Measurements from ENCODE around the gene SIVA1.
A peak's percentile ranks its signal among the peaks of the same experiment; 100 is the strongest.

The SIVA1 gene

DNA sequence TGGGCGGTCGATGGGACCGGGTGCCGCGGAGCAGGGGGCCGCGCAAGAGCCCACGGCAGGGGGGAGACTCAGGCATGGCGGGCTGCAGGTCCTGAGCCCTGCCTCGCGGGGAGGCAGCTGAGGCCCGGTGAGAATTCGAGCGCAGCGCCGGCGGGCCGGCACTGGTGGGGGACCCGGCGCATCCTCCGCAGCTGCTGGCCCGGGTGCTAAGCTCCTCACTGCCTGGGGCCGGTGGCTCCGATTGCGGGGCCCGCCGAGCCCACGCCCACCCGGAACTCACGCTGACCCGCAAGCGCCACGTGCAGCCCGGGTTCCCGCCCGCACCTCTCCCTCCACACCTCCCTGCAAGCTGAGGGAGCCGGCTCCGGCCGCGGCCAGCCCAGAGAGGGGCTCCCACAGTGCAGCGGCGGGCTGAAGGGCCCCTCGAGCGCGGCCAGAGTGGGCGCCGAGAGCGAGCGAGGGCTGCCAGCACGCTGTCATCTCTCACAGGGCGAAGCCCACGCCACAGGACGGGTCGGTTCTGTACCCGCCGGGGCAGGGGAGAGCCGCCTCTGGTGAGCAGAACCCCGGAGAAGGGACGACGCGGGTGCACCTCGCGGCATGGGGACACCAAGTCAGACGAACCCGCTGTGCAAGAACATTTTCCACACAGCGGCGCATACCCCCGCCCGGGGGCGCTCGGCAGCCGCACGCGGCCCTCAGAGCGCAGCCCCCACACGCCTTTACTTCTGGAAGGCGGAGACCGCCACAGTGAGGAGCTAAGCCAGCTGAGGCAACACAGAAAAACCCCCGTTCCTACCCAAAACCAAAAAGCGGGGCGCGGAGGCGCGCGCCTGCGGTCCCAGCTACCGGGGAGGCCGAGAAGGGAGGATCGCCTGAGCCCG is 1.2 kb upstream of the SIVA1 start:
- TF ChIP-seq, protein P1, sequence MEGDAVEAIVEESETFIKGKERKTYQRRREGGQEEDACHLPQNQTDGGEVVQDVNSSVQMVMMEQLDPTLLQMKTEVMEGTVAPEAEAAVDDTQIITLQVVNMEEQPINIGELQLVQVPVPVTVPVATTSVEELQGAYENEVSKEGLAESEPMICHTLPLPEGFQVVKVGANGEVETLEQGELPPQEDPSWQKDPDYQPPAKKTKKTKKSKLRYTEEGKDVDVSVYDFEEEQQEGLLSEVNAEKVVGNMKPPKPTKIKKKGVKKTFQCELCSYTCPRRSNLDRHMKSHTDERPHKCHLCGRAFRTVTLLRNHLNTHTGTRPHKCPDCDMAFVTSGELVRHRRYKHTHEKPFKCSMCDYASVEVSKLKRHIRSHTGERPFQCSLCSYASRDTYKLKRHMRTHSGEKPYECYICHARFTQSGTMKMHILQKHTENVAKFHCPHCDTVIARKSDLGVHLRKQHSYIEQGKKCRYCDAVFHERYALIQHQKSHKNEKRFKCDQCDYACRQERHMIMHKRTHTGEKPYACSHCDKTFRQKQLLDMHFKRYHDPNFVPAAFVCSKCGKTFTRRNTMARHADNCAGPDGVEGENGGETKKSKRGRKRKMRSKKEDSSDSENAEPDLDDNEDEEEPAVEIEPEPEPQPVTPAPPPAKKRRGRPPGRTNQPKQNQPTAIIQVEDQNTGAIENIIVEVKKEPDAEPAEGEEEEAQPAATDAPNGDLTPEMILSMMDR (conservative IDR thresholded peaks at IDR 0.05): no peak
- H3K27ac ChIP-seq: peak overlapping the region; percentile 71

DNA sequence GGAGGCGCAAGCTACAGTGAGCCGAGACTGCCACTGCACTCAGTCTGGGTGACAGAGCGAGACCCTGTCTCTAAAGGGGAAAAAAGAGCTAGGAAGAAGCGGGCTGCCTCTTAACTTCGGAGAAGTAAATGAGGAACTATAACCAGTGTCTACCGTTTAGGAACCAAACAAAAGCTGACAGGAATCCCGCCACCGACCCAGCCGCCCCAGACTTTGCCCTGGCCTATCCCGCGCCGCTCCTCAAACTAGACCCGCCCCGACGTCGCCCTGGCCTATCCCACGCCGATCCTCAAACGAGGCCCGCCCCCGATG is 568 bp upstream of the SIVA1 start:
- peak overlapping the region; percentile 71 for H3K27ac ChIP-seq
- TF ChIP-seq, protein P1 (conservative IDR thresholded peaks at IDR 0.05): no peak

DNA sequence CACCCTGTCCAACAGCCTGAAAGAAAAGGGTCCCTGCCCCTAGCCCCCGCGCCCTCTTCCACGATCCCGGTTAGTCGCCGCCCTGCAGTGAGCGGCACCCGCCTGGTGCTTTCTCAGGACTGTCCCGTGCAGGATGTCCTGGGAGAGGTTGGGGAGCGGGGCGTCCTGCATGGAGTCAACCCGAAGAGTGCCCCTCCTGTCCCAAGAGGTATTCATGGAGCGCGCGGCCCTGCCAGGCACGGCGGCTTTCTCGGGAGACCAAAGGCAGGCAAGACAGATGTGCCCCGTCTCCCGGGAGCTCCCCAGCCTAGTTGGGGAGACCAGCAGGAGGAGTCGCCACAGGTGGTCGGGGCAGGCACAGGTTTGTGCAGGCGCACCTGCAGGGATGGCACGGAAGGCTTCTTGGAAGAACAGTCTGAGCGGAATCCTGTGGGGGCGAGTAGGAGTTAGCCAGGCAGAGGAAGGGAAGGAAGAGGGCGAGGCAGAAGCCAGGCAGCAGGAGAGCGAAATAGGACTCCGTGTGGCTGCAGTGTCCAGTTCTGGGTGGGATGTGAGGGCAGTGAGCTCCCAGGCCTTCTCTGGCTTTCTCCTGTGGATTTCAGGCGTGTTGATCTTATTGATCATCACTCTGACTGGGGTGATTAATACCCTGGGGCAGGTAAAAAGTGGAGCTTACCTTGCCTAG is 723 bp downstream of the SIVA1 start:
- peak overlapping the region; percentile 85 for H3K27ac ChIP-seq
- TF ChIP-seq, protein P1 (conservative IDR thresholded peaks at IDR 0.05): no peak

DNA sequence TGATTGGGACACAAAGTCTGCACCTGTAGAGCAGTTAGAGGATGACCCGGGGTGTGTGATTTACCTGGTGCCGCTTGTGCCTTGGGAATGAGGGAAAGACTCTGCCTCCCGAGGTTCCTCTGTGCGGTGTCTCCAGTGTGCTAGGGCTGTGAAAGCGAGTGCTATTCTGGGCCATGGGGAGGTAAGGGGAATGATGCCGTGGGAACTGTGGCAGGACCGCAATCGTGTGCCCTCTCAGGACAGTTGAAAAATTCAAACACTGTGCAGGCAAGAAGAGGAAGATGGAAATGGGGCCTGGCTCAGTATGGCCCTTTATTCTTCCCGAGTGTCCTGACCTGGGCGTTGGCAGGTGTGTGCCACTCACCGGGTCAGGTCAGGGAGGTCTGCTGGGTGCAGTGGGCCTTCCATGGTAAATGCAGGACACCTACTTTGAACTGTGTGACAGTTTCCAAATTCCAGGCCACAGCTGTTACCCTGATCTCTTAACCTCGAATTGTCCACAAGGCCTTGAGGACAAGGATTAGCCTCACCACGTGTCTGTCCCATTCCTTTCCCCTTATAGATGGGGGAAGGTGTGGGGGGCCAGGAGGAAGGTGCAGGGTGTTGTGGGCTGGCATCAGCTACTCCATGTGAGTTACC is 1.4 kb downstream of the SIVA1 start:
- peak overlapping the region; percentile 85; the same call in 1 of the 2 replicates for H3K27ac ChIP-seq
- TF ChIP-seq, protein P1 (conservative IDR thresholded peaks at IDR 0.05): no peak

DNA sequence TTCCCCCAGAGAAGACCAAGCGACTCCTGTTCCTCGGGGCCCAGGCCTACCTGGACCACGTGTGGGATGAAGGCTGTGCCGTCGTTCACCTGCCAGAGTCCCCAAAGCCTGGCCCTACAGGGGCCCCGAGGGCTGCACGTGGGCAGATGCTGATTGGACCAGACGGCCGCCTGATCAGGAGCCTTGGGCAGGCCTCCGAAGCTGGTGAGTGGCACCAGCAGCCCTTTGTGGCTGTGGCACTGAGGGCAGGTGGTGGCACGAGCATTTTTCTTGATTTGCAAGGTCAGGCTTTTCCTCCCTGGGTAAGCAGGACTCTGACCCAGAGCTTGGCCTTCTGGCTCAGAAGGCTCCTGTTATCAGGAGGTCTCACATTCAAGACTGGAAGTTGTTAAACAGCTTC is 2.7 kb downstream of the SIVA1 start:
- no peak overlapping the region for H3K27ac ChIP-seq
- TF ChIP-seq, protein P1 (conservative IDR thresholded peaks at IDR 0.05): no peak

DNA sequence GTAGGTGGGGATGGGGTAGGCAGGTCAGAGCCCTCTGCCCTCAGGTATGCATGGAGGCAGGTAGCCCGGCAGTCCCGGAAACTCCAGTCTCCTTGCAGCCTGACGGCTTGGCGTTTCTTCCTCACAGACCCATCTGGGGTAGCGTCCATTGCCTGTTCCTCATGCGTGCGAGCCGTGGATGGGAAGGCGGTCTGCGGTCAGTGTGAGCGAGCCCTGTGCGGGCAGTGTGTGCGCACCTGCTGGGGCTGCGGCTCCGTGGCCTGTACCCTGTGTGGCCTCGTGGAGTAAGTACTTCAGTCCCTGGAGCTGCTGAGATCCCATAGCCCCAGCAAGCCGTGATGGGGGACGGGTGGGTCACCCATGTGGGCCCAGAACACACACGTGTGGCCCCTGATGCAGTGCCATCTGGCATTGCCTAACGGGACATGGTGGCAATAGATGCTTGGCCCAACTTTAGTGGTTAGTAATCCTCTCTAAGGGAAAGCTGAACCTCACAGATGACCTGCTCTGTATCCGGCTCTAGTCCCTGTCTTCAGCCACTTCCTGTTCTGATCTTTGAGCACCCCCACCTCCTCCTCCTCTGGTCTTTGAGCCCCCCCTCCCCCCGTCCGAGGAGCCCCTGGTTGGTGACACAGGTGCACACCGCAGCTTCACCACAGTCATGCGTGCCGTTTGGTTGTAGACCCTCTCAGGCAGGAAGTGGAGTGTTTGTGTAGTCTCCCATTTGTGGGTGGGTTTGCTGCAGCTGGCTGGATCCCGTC is 3.7 kb downstream of the SIVA1 start:
- TF ChIP-seq, protein P1 (conservative IDR thresholded peaks at IDR 0.05): no peak
- no peak overlapping the region for H3K27ac ChIP-seq

DNA sequence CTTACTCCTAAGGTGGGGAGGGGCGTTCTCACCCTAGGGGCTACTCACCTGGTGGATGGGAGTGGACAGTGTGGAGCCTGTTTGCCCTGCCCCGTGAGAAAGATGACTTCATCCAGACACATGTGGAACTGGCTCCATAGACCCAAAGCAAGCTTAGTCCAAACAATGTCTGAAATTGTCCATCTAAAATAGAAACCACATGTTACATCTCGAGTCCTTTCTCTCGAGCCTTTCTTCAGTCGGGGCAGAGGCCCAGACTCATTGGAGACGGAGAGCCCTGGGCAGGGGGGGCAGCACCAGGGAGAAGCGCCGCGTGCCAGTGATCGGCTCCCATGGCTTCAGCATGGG is 4.3 kb downstream of the SIVA1 start:
- TF ChIP-seq, protein P1 (conservative IDR thresholded peaks at IDR 0.05): no peak
- H3K27ac ChIP-seq: no peak overlapping the region
